Measurements from ENCODE around the gene NHLH2.

Gene NHLH2

DNA sequence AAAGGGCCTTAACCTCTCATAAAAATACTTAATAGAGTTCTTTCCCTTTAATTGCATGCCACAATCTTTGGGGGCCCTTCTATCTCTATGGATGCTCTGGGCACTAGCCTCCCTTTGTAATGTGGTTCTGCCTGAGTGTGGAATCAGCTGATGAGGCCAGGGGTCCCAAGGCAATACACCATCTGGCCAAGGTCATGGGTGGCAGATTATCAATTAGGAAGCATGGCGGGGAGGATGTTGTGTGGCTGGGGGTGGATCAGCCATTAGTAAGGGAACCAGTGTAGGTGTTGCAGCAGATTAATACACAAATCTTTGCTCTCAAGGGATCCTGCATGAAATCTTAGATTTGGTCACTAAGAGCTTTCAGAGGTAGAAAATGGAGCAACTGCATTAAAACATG lies 35.3 kb downstream of the NHLH2 start:
- no peak overlapping the region for H3K4me3 ChIP-seq (ENCODE audit: low read depth, low read length)
- TF ChIP-seq, protein P1, sequence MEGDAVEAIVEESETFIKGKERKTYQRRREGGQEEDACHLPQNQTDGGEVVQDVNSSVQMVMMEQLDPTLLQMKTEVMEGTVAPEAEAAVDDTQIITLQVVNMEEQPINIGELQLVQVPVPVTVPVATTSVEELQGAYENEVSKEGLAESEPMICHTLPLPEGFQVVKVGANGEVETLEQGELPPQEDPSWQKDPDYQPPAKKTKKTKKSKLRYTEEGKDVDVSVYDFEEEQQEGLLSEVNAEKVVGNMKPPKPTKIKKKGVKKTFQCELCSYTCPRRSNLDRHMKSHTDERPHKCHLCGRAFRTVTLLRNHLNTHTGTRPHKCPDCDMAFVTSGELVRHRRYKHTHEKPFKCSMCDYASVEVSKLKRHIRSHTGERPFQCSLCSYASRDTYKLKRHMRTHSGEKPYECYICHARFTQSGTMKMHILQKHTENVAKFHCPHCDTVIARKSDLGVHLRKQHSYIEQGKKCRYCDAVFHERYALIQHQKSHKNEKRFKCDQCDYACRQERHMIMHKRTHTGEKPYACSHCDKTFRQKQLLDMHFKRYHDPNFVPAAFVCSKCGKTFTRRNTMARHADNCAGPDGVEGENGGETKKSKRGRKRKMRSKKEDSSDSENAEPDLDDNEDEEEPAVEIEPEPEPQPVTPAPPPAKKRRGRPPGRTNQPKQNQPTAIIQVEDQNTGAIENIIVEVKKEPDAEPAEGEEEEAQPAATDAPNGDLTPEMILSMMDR (IDR thresholded peaks at IDR 0.05; ENCODE audit: low read depth, low read length), result no peak

DNA sequence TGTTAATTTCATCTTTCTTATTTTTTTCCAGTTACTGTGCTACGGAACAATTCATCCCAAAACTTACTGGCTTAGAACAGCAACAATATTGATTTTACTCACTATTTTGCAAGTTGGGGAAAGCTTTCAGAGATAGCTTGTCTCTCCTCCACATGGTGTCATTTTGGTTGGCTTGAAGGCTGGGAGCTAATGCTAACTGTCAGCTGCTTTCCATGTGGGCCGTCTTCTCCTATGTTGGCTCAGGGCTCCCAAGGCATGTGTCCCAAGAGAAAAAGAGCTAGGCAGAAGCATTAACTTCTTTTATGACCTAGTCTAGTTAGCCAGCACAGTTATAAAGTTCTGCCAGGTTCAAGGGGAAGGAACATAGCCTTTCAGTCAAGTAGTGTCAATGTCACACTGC lies 38.5 kb downstream of the NHLH2 start:
- TF ChIP-seq, protein P1 (IDR thresholded peaks at IDR 0.05; ENCODE audit: low read depth, low read length), result no peak
- no peak overlapping the region for H3K4me3 ChIP-seq (ENCODE audit: low read depth, low read length)

DNA sequence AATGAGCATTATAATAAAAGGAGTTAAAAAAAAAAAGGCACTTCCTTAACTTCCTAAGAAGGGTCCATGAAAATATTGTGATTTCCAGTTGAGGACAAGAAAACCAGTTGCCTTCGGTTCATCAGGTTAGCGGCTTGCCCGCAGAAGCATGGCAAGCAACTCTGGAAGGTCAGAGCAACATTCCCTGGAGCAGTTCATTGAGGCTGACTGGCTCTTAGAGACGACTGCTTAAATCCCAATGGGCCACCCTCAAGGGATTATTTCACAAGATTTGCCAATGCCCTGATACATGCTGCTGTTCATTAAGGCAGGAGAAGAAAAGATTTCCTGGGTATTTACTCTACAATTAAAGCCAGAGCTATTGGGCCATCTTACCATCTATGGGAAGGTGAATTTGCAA lies 43.4 kb downstream of the NHLH2 start:
- no peak overlapping the region for H3K4me3 ChIP-seq (ENCODE audit: low read depth, low read length)
- TF ChIP-seq, protein P1 (IDR thresholded peaks at IDR 0.05; ENCODE audit: low read depth, low read length), result no peak

DNA sequence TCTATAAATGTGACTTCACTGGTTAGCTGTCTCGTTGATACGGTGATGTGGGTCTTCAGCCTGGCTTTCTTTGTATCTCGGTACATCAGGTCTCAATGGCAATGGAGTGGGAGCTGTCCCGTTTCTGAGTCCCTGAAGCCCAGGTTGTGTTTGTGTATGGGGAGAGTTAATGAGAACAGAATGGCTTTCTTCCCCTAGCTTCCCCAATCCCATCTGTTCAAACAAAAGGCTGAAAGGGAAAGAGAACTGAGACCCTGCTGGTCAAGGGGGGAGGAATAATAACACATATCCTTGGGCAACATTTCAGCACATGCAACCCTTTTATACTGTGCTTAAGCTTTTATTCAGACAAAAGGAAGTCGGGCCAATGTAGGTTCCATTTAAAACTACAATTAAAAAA lies 44.0 kb downstream of the NHLH2 start:
- H3K4me3 ChIP-seq (ENCODE audit: low read depth, low read length), result no peak overlapping the region
- TF ChIP-seq, protein P1 (IDR thresholded peaks at IDR 0.05; ENCODE audit: low read depth, low read length), result no peak

DNA sequence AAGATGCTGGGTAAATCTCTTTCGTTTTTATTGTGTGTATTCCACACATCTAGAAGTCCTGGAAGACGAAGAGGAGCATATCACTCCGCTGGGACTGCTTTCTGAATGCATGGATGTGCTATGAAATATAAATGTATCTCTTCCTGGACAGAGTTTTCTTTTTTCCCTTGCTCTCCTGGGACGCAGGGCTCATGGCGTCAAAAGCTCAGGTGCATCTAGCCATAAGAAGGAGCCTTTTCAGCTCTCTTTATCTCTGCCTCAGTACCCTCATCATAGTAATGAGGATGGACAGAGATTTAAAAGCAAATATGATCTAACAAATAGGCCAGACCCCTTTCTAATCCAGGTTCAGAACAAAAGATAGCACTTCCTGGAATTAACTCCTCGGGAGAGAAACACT lies 44.9 kb downstream of the NHLH2 start:
- TF ChIP-seq, protein P1 (IDR thresholded peaks at IDR 0.05; ENCODE audit: low read depth, low read length), result no peak
- no peak overlapping the region for H3K4me3 ChIP-seq (ENCODE audit: low read depth, low read length)

DNA sequence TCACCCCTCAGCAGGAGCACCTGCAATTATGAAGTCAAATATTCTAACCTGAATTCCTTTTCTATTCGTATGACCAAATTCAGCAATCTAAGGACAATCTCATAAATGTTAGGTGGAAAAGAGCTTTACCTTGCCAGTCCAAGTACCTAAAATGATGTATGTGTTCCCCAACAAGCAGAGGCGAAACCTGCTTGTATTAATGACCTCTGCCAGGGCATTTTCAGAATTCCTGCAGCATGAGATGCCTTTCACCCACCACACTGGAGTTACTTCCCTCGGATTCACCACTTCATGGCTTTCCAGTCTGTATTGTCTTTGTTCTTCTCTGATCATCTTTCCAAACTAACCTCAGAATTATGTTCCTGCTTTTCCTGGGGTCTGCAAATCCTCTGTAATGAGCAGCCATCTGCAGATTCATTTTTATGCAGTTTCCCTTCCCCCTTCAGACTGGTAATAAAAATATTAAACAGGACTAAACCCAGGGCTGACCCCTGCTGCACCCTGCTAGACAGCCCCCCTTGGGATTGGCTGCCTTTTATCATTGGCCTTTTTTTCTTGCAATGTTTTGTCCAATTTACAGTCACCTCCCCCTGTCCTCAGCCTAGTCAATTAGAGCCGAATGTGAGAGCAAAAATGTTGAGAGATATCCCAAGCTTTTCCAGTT lies 45.8 kb downstream of the NHLH2 start:
- H3K4me3 ChIP-seq (ENCODE audit: low read depth, low read length), result no peak overlapping the region
- TF ChIP-seq, protein P1 (IDR thresholded peaks at IDR 0.05; ENCODE audit: low read depth, low read length), result no peak

DNA sequence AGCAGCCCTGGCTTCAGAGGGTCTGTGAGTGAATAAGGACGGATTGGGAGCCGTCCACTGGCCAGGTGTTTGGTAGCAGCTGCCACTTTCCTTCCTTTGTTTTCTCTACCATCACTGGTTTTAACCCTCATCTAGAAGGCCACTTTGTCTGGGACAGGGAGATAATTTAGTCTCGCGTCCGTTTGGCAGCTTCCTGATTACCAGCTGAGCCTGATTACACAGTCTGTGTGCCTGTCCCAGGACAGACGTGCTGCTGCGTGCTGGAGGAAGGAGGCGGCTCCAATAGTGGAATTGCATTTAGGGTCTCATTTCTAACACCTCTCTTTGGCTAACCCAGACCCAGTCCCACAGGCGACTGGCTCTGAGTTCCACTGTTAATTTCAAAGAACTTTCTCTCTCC lies 47.8 kb downstream of the NHLH2 start:
- no peak overlapping the region for H3K4me3 ChIP-seq (ENCODE audit: low read depth, low read length)
- TF ChIP-seq, protein P1 (IDR thresholded peaks at IDR 0.05; ENCODE audit: low read depth, low read length), result no peak

All from WI38 (cell line).